Osteocyte (in vitro differentiated cells): Measurements from ENCODE around the gene DNAJB6. TPM values are rescaled to one million over a fixed set of nuclear protein-coding genes. Genes with fewer than 3 reads are reported as not detected.

ENCODE experiments used
- DNase-seq: peaks from one replicate; pipeline ENCODE4 v3.0.0; 2021; ENCODE audit warnings: mixed read lengths; ENCODE audit not compliant: unreplicated experiment; ENCODE audit errors: extremely low spot score
- H3K27ac Mint-ChIP-seq: one replicate; pipeline ENCODE4 v1.8.0; 2021; ENCODE audit warnings: mild to moderate bottlenecking, mixed read lengths; ENCODE audit not compliant: unreplicated experiment
- H3K27me3 Mint-ChIP-seq: one replicate; pipeline ENCODE4 v1.8.0; 2021; ENCODE audit warnings: mixed read lengths; ENCODE audit not compliant: unreplicated experiment
- H3K36me3 Mint-ChIP-seq: one replicate; pipeline ENCODE4 v1.8.0; 2021; ENCODE audit warnings: mixed read lengths; ENCODE audit not compliant: unreplicated experiment
- H3K4me1 Mint-ChIP-seq: one replicate; pipeline ENCODE4 v1.8.0; 2021; ENCODE audit warnings: mixed read lengths; ENCODE audit not compliant: unreplicated experiment
- H3K4me3 Mint-ChIP-seq: one replicate; pipeline ENCODE4 v1.8.0; 2021; ENCODE audit warnings: mild to moderate bottlenecking, moderate library complexity, mixed read lengths; ENCODE audit not compliant: unreplicated experiment
- H3K9me3 Mint-ChIP-seq: one replicate; pipeline ENCODE4 v1.8.0; 2021; ENCODE audit warnings: mixed read lengths; ENCODE audit not compliant: unreplicated experiment
- total RNA-seq: library from RNA; stranded (reverse); gene quantifications from 2 replicates; pipeline ENCODE4 v1.2.1, GENCODE V29; 2021
- TF ChIP-seq, protein P1 (sequence below): fragments of 200-600 bp; sonication (generic); IDR thresholded peaks from 2 replicates; pipeline ENCODE4 v1.5.0; 2021; ENCODE audit warnings: antibody characterized with exemption, mild to moderate bottlenecking, moderate library complexity

The DNAJB6 gene
- total RNA-seq, 1 donor from 2014 or later: 112 TPM

GRCh38 chr7:157442456-157442855 is 105.7 kb downstream of the DNAJB6 start:
- no peaks in the 10 kb centered on the region for H3K27me3 Mint-ChIP-seq
- H3K36me3 Mint-ChIP-seq: no peaks in the 10 kb centered on the region
- no peak overlapping the region for H3K4me3 Mint-ChIP-seq
- H3K9me3 Mint-ChIP-seq: peaks cover 8% of the 10 kb centered on the region
- no peak overlapping the region for H3K27ac Mint-ChIP-seq
- H3K4me1 Mint-ChIP-seq: no peaks in the 10 kb centered on the region
- peak; percentile 78 for DNase-seq
- TF ChIP-seq, protein P1, sequence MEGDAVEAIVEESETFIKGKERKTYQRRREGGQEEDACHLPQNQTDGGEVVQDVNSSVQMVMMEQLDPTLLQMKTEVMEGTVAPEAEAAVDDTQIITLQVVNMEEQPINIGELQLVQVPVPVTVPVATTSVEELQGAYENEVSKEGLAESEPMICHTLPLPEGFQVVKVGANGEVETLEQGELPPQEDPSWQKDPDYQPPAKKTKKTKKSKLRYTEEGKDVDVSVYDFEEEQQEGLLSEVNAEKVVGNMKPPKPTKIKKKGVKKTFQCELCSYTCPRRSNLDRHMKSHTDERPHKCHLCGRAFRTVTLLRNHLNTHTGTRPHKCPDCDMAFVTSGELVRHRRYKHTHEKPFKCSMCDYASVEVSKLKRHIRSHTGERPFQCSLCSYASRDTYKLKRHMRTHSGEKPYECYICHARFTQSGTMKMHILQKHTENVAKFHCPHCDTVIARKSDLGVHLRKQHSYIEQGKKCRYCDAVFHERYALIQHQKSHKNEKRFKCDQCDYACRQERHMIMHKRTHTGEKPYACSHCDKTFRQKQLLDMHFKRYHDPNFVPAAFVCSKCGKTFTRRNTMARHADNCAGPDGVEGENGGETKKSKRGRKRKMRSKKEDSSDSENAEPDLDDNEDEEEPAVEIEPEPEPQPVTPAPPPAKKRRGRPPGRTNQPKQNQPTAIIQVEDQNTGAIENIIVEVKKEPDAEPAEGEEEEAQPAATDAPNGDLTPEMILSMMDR: no peak

GRCh38 chr7:157442993-157443831 is 106.4 kb downstream of the DNAJB6 start:
- H3K27ac Mint-ChIP-seq: no peak overlapping the region
- H3K4me3 Mint-ChIP-seq: no peak overlapping the region

DNA sequence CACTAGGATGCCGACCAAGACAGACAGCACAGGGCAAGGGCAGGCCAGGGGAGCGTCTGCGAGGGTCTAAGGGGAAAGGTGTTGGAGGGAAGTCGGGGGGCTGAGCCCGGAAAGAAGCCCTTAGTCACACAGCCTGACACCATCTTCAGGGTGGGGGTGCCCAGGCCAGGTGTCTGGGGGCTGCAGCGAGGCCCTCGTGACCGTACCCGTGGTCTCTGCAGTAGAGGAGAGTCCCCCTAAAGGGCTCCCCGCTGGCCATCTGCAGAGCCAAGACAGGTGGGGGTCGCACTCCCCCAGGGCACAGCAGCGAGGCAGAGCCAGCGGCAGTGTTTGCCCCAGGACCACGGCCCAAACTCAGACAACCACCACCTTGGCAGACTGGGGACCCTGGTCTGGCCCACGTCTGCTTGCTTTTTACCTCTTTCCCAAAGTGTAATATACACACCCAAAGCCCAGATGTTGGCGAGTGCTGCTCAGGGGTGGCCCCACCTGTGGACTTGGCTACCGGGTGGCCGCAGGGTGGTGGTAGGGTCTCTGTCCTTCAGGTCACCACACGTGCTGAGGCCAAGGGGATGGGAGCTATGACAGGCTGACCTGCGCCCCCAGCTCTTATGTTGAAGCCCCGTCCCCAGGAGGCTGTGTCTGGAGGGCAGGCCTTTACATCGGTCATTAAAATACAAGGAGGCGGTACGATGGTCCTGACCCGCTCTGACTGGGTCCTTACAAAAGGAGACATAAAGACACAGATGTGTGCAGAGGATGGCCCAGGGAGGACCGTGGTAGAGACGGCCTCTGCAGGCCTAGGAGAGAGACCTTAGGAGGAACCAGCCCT is 107.4 kb downstream of the DNAJB6 start:
- Mint-ChIP-seq H3K36me3 (no peaks in the 10 kb centered on the region), H3K4me1 (no peaks in the 10 kb centered on the region), H3K27ac (no peak overlapping the region), H3K27me3 (no peaks in the 10 kb centered on the region), H3K9me3 (peaks cover 8% of the 10 kb centered on the region), H3K4me3 (no peak overlapping the region)
- TF ChIP-seq, protein P1: no peak
- peak; percentile 77 for DNase-seq

More at GRCh38 chr7:157442993-157443831, 106.4 kb downstream of the DNAJB6 start:
- H3K9me3 Mint-ChIP-seq: peaks cover 8% of the 10 kb centered on the region
- TF ChIP-seq, protein P1: no peak
- no peaks in the 10 kb centered on the region for H3K36me3 Mint-ChIP-seq
- H3K27me3 Mint-ChIP-seq: no peaks in the 10 kb centered on the region
- DNase-seq: peak; percentile 83
- H3K4me1 Mint-ChIP-seq: no peaks in the 10 kb centered on the region

DNA sequence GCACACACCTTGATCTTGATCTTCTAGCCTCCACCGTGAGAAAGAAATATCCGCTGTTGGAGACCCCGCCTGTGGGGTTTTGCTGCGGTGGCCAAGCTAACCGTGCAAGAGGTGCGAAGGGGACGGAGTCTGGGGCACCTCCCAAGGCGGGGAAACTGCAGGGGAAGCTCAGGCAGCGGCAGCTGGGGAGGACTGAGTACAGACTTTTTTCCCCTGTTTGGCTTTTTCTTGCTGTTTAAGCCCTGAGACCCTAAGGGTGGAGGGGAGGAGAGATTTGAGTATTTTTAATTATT is 108.0 kb downstream of the DNAJB6 start:
- TF ChIP-seq, protein P1: no peak
- no peak for DNase-seq
- peaks cover 7% of the 10 kb centered on the region for H3K9me3 Mint-ChIP-seq
- no peaks in the 10 kb centered on the region for H3K27me3 Mint-ChIP-seq
- H3K27ac Mint-ChIP-seq: no peak overlapping the region
- H3K4me1 Mint-ChIP-seq: no peaks in the 10 kb centered on the region
- no peaks in the 10 kb centered on the region for H3K36me3 Mint-ChIP-seq
- H3K4me3 Mint-ChIP-seq: no peak overlapping the region
